H1 (cell line): ENCODE results near the gene LIPM. TPM values are rescaled to one million over a fixed set of nuclear protein-coding genes. Genes with fewer than 3 reads are reported as not detected.

Experiments
- CHD2 ChIP-seq: IDR thresholded peaks from 2 replicates; pipeline ENCODE4 v1.6.1; 2012; ENCODE audit warnings: low read length, improper control_type of control experiment
- CREB1 ChIP-seq: IDR thresholded peaks from 2 replicates; pipeline ENCODE4 v1.6.1; 2012; ENCODE audit warnings: inconsistent platforms
- SAP30 ChIP-seq: fragments of 300-600 bp; sonication (generic); IDR thresholded peaks from 2 replicates; pipeline ENCODE4 v1.7.1; 2012; ENCODE audit warnings: low read length, moderate library complexity, mild to moderate bottlenecking, inconsistent platforms; ENCODE audit not compliant: insufficient read depth, insufficient replicate concordance
- SP4 ChIP-seq: IDR thresholded peaks from 2 replicates; pipeline ENCODE4 v1.6.1; 2012; ENCODE audit warnings: low read length, inconsistent platforms
- TAF1 ChIP-seq: IDR thresholded peaks from 2 replicates; pipeline ENCODE4 v1.6.1; 2011; ENCODE audit warnings: mild to moderate bottlenecking, low read depth, low read length
- polyA plus RNA-seq, 7 experiments: library from polyadenylated mRNA; depleted of rRNA in 3 of 7; stranded (reverse) in 5 of 7; unstranded in 2 of 7; fragments of >200 nt in 5 of 7; fragments of 200-250 nt in 2 of 7; gene quantifications; 1 replicate in 5 of 7; 2 replicates in 1 of 7; 4 replicates in 1 of 7; pipeline versions ENCODE4 v1.2.1 to v1.2.3, GENCODE V29; 2011 to 2013; ENCODE audit warnings: missing spikeins in 2 of 7, mixed read lengths in 2 of 7
- total RNA-seq: library from RNA; stranded (reverse); fragmentation: NEBNext Ultra II Directional; extraction: Animal tissue kit (Norgen Biotek cat#: 25700); gene quantifications from 2 replicates; pipeline ENCODE4 v1.2.1, GENCODE V29; 2021

LIPM gene
- total and polyA plus RNA-seq, 2 of the 8 experiments (the other 6 are each of a cell fraction or from before 2014, with no cell fraction given) = not detected

DNA sequence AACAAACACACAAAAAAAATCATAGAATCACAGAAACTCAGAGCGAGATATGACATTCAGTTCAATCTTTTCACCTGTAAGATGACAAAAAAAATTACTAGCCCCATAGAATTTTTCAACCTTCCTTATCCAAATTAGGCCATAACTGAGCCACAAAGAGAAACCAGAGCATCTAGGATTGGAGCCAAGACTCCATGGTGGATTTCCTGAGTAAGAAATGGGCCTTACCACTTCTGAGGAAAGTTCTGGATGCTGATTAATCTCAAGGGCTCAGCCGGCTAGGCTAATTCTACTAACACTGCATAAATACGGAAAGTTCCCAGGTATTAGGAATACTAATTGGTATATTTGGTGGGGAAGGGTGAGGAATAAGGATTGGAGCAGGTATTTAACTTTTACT, 16.8 kb downstream of the LIPM start (continued):
- TF ChIP-seq SAP30 = no peak
- no peak for TF ChIP-seq CHD2
- no peak for TF ChIP-seq CREB1
- no peak for TF ChIP-seq SP4
- no peak for TF ChIP-seq TAF1
